SW 1271 (cell line): Measurements from ENCODE around the gene NEK1.
"Not testable (repeated sequence)": the region's sequence is repeated elsewhere in the genome, so short reads cannot be mapped to it uniquely, and the experiment has no call there.

Experiments used
- DNase-seq, 2 experiments: peaks; one replicate each; lab custom pipeline; 2025; lab: John Stamatoyannopoulos, UW

The NEK1 gene

GRCh38 chr4:169494234-169494633 lies 118.1 kb downstream of the NEK1 start:
- DNase-seq, result not testable (repeated sequence)

- no peak for DNase-seq
These were observed 119.2 kb downstream of the NEK1 start for GRCh38 chr4:169493164-169493524.

- DNase-seq, result peak in 1 of 2 experiments; percentile 1
These were observed 119.8 kb downstream of the NEK1 start for GRCh38 chr4:169492436-169493163.

GRCh38 chr4:169491211-169491610 lies 121.2 kb downstream of the NEK1 start:
- no peak for DNase-seq

GRCh38 chr4:169489306-169489705 lies 123.1 kb downstream of the NEK1 start:
- DNase-seq, result no peak

GRCh38 chr4:169485791-169486742 lies 126.3 kb downstream of the NEK1 start:
- peak; percentile 4 to 20 for DNase-seq

GRCh38 chr4:169485086-169485485 lies 127.3 kb downstream of the NEK1 start:
- no peak for DNase-seq

GRCh38 chr4:169484485-169484884 lies 127.9 kb downstream of the NEK1 start:
- no peak for DNase-seq

GRCh38 chr4:169464080-169464479 lies 148.3 kb downstream of the NEK1 start:
- DNase-seq, result no peak

- no peak for DNase-seq
These were observed 152.3 kb downstream of the NEK1 start for GRCh38 chr4:169460081-169460480.

- no peak for DNase-seq
These were observed 153.8 kb downstream of the NEK1 start for GRCh38 chr4:169458575-169458974.

- DNase-seq, result not testable (repeated sequence)
These were observed 159.7 kb downstream of the NEK1 start for GRCh38 chr4:169452644-169453043.

GRCh38 chr4:169448935-169449334 lies 163.4 kb downstream of the NEK1 start:
- DNase-seq, result not testable (repeated sequence)

GRCh38 chr4:169446824-169447223 lies 165.6 kb downstream of the NEK1 start:
- no peak for DNase-seq

GRCh38 chr4:169443748-169444147 lies 168.6 kb downstream of the NEK1 start:
- DNase-seq, result no peak

GRCh38 chr4:169440446-169440845 lies 171.9 kb downstream of the NEK1 start:
- no peak for DNase-seq

GRCh38 chr4:169439244-169439643 lies 173.1 kb downstream of the NEK1 start:
- no peak for DNase-seq

- DNase-seq, result no peak
These were observed 174.3 kb downstream of the NEK1 start for GRCh38 chr4:169438057-169438480.

GRCh38 chr4:169437299-169438047 lies 174.9 kb downstream of the NEK1 start:
- no peak for DNase-seq

- no peak for DNase-seq
These were observed 175.6 kb downstream of the NEK1 start for GRCh38 chr4:169436734-169437133.

GRCh38 chr4:169428376-169428775 lies 184.0 kb downstream of the NEK1 start:
- no peak for DNase-seq

GRCh38 chr4:169427727-169428126 lies 184.7 kb downstream of the NEK1 start:
- not testable (repeated sequence) for DNase-seq
